OCI-LY3 (cell line): ENCODE results near the gene MUS81.

Experiments used
- EZH2phosphoT487 ChIP-seq: fragments of 200-600 bp; shearing (Covaris generic); IDR thresholded peaks from 2 replicates; pipeline ENCODE4 v1.6.1; 2018; ENCODE audit warnings: antibody characterized with exemption, mixed run types, low read depth
- TF ChIP-seq, protein P1 (sequence below): fragments of 200-600, 300-600 bp; sonication (generic); IDR thresholded peaks from 2 replicates; pipeline ENCODE4 v1.5.1; 2014; ENCODE audit warnings: antibody characterized with exemption, low read length, low read depth

DNA sequence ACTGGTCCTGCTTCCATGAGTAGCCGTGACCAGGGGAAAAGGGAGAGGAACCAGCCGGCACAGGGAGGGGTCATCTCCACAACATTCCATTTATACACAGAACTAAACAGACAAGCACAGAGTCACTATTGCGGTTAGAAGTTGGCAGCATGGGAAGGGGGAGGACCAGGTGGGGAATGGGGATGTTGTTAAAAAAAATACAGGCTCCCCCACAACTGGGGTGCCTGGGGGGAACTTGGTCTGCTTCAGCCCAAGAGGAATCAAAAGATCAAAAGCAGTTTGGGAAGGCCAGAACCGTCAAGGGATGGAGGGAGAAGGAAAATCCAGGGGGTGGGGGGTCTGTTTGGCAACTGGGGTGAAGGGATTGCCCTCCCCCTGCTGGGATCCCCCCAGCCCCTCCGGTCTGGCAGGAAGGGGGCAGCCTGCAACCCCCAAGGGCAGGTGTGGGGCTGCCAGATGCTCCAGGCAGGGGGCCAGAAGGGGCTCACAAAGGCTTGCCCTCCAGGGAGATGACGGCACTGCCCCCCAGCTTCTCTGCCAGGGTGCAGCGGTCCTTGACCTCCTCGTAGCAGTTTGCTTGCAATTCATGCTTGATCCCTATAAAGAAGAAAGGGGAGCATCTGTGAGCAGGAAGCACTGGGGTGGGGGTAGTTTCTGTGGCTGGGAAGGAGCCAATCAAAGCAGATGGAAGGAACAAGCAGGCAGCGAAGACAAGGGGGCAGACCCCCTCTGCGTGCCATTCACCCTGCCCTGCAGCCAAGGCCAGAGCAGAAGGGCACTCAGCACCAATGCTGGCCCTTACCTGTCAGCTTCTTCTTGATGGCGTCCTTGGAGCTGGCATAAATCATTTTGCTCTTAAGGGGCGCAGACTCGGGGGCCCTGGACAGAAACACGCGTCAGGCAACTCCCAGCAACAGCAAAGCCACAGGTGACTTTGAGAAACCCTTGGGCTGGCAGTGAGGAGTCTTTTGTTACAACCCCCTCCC, 5.1 kb upstream of the MUS81 start:
- TF ChIP-seq, protein P1, sequence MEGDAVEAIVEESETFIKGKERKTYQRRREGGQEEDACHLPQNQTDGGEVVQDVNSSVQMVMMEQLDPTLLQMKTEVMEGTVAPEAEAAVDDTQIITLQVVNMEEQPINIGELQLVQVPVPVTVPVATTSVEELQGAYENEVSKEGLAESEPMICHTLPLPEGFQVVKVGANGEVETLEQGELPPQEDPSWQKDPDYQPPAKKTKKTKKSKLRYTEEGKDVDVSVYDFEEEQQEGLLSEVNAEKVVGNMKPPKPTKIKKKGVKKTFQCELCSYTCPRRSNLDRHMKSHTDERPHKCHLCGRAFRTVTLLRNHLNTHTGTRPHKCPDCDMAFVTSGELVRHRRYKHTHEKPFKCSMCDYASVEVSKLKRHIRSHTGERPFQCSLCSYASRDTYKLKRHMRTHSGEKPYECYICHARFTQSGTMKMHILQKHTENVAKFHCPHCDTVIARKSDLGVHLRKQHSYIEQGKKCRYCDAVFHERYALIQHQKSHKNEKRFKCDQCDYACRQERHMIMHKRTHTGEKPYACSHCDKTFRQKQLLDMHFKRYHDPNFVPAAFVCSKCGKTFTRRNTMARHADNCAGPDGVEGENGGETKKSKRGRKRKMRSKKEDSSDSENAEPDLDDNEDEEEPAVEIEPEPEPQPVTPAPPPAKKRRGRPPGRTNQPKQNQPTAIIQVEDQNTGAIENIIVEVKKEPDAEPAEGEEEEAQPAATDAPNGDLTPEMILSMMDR = no peak
- TF ChIP-seq EZH2phosphoT487 = no peak
